GM12878 (cell line): ENCODE results near the gene SGPP2. TPM values are rescaled to one million over a fixed set of nuclear protein-coding genes. Genes with fewer than 3 reads are reported as not detected.

ENCODE experiments used
- ATAC-seq: fragments of 200-7000 bp; cut with Tn5 transposase; 3 replicates; pipeline ENCODE4 v1.9.1; 2020; ENCODE audit warnings: mild to moderate bottlenecking, moderate library complexity
- BruUV-seq: library from RNA; stranded (reverse); fragments of 400-500 nt; replicated peaks from 2 replicates; lab custom pipeline; 2021; lab: Mats Ljungman, UMichigan
- CTCF ChIA-PET: fragments of 300-600 bp; sonication (Branson Sonifier 250); formaldehyde crosslinking; extraction: SDS; loops from one replicate; lab custom pipeline; 2021; ENCODE audit warnings: inconsistent platforms; lab: Yijun Ruan, JAX
- POLR2A ChIA-PET: fragments of 350-600 bp; formaldehyde crosslinking; extraction: SDS; loops from one replicate; lab custom pipeline; 2021; ENCODE audit warnings: inconsistent platforms; lab: Charles Lee
- RAD21 ChIA-PET: fragments of 300-600 bp; sonication (Branson Sonifier 250); formaldehyde crosslinking; loops from one replicate; lab custom pipeline; 2023; ENCODE audit warnings: antibody characterized with exemption; ENCODE audit not compliant: unreplicated experiment; lab: Charles Lee
- SMC1A ChIA-PET: fragments of 300-600 bp; sonication (Branson Sonifier 250); formaldehyde crosslinking; loops from one replicate; lab custom pipeline; 2023; ENCODE audit not compliant: unreplicated experiment, uncharacterized antibody; lab: Charles Lee
- DNase-seq: peaks from one replicate; pipeline ENCODE4 v3.0.0-alpha.2; 2011; ENCODE audit warnings: low read depth, low spot score
- FAIRE-seq: peaks from 3 replicates; lab custom pipeline; 2011; peaks lifted over from hg19 to GRCh38; lab: Jason Lieb, UNC
- H2AFZ ChIP-seq: 2 replicates; pipeline ENCODE4 v1.6.0; 2011; ENCODE audit warnings: low read depth, low read length, control low read depth; ENCODE audit not compliant: control insufficient read depth
- H3K27ac ChIP-seq: 2 replicates; pipeline ENCODE4 v1.5.1; 2011; ENCODE audit warnings: control low read depth; ENCODE audit not compliant: control insufficient read depth, insufficient read depth
- H3K27me3 ChIP-seq, 2 experiments: replicated peaks in 1 of 2; 2 replicates each; pipeline versions ENCODE4 v1.6.0 to v1.6.1; 2011; ENCODE audit warnings: low read length in 1 of 2; ENCODE audit not compliant: control insufficient read depth in 2 of 2, insufficient read depth in 2 of 2
- H3K36me3 ChIP-seq, 2 experiments: 2 replicates each; pipeline ENCODE4 v1.5.1; 2011; ENCODE audit warnings: low read length in 1 of 2; ENCODE audit not compliant: control insufficient read depth in 2 of 2, insufficient read depth in 2 of 2
- H3K4me1 ChIP-seq: 2 replicates; pipeline ENCODE4 v1.6.1; 2011; ENCODE audit warnings: mild to moderate bottlenecking, low read length, moderate library complexity, mixed read lengths; ENCODE audit not compliant: control insufficient read depth, insufficient read depth
- H3K4me2 ChIP-seq: 2 replicates; pipeline ENCODE4 v1.6.0; 2011; ENCODE audit warnings: control low read depth; ENCODE audit not compliant: control insufficient read depth, insufficient read depth
- H3K4me3 ChIP-seq: fragments of 200-600 bp; sonication (generic); 2 replicates; pipeline ENCODE4 v1.5.1; 2016
- H3K79me2 ChIP-seq: 2 replicates; pipeline ENCODE4 v1.6.0; 2011; ENCODE audit warnings: low read length; ENCODE audit not compliant: control insufficient read depth, insufficient read depth
- H3K9ac ChIP-seq: 2 replicates; pipeline ENCODE4 v1.8.0; 2011; ENCODE audit warnings: low read length, control low read depth, mixed read lengths; ENCODE audit not compliant: control insufficient read depth, insufficient read depth
- H3K9me3 ChIP-seq: replicated peaks from 3 replicates; pipeline ENCODE4 v1.5.1; 2011; ENCODE audit warnings: mild to moderate bottlenecking, low read length; ENCODE audit not compliant: control insufficient read depth, insufficient read depth
- H4K20me1 ChIP-seq: 2 replicates; pipeline ENCODE4 v1.6.0; 2011; ENCODE audit not compliant: control insufficient read depth, insufficient read depth
- ATF3 ChIP-seq: IDR thresholded peaks from 2 replicates; pipeline ENCODE4 v1.6.1; 2011; ENCODE audit warnings: low read depth, mild to moderate bottlenecking, low read length, moderate library complexity, borderline replicate concordance; ENCODE audit errors: extremely low read depth
- BACH1 ChIP-seq: fragments of 450-650 bp; IDR thresholded peaks from 2 replicates; pipeline ENCODE4 v1.6.1; 2017; ENCODE audit warnings: mild to moderate bottlenecking, borderline replicate concordance
- CREM ChIP-seq: IDR thresholded peaks from 2 replicates; pipeline ENCODE4 v1.6.1; 2014; ENCODE audit warnings: antibody characterized with exemption, low read depth
- IKZF1 ChIP-seq: fragments of 450-650 bp; conservative IDR thresholded peaks from 2 replicates; pipeline ENCODE4 v1.6.1; 2017; ENCODE audit warnings: antibody characterized with exemption, mild to moderate bottlenecking
- PML ChIP-seq: IDR thresholded peaks from 2 replicates; pipeline ENCODE4 v1.6.1; 2012; ENCODE audit warnings: low read length, inconsistent platforms
- RAD51 ChIP-seq: fragments of 450-650 bp; IDR thresholded peaks from 2 replicates; pipeline ENCODE4 v1.6.1; 2016; ENCODE audit warnings: moderate library complexity, mild to moderate bottlenecking, inconsistent platforms
- REST ChIP-seq: IDR thresholded peaks from 2 replicates; pipeline ENCODE4 v1.6.1; 2012; ENCODE audit warnings: mild to moderate bottlenecking, low read depth, low read length
- SMAD5 ChIP-seq: IDR thresholded peaks from 2 replicates; pipeline ENCODE4 v1.6.1; 2016; ENCODE audit warnings: antibody characterized with exemption, low read depth
- SP1 ChIP-seq: IDR thresholded peaks from one replicate; pipeline ENCODE4 v1.6.1; 2011; ENCODE audit warnings: low read depth, low read length
- STAT1 ChIP-seq: fragments of 450-650 bp; conservative IDR thresholded peaks from 2 replicates; pipeline ENCODE4 v1.6.1; 2014; ENCODE audit warnings: antibody characterized with exemption, mild to moderate bottlenecking
- STAT3 ChIP-seq: IDR thresholded peaks from 2 replicates; pipeline ENCODE4 v1.6.1; 2011; ENCODE audit warnings: low read depth, low read length, improper control_type of control experiment
- ZBTB33 ChIP-seq: fragments of 450-650 bp; IDR thresholded peaks from 2 replicates; pipeline ENCODE4 v1.6.1; 2017; ENCODE audit warnings: mild to moderate bottlenecking
- WGBS: methylation state at CpG from one replicate; pipeline ENCODE4 v1.1.6; 2016; ENCODE audit warnings: low lambda C conversion rate; ENCODE audit not compliant: insufficient replicate concordance, insufficient coverage; ENCODE audit errors: missing lambda C conversion rate; 5-methylcytosine and 5-hydroxymethylcytosine counted together
- in situ Hi-C: fragments of 300-500 bp; cut with MboI; formaldehyde crosslinking; loops from 9 replicates; pipeline ENCODE4 v1.14.3; 2018; ENCODE audit warnings: mixed read lengths
- intact Hi-C: fragments of 100-400 bp; cut with micrococcal nuclease; formaldehyde crosslinking; loops from one replicate; pipeline ENCODE4 v1.14.2; 2022; ENCODE audit not compliant: unreplicated experiment
- polyA plus RNA-seq, 11 experiments: library from polyadenylated mRNA; depleted of rRNA in 4 of 11; unstranded in 6 of 11; stranded (reverse) in 5 of 11; fragments of >200 nt; fragmentation: Nextera tagmentation in 4 of 11; fragmentation: Illumina TruSeq in 1 of 11; extraction: Ambion mirVana in 4 of 11; extraction: Trizol in 1 of 11; gene quantifications; 1 replicate in 1 of 11; 2 replicates in 10 of 11; pipeline versions ENCODE4 v1.2.1 to v1.2.3, GENCODE V29; 2011 to 2016; ENCODE audit warnings: inconsistent platforms in 2 of 11, missing spikeins in 2 of 11, low read depth in 1 of 11
- total RNA-seq, 4 experiments: library from RNA; depleted of rRNA in 3 of 4; stranded (reverse); fragments of >200 nt in 3 of 4; fragmentation: Illumina TruSeq in 1 of 4; extraction: Trizol in 1 of 4; gene quantifications; 2 replicates each; pipeline versions ENCODE4 v1.2.1 to v1.2.3, GENCODE V29; 2013 to 2021

The SGPP2 gene
- total and polyA plus RNA-seq, 10 of the 15 experiments (the other 5 are each of a cell fraction or from before 2014, with no cell fraction given): 3.5 to 84.9 (median 13.1) TPM

GRCh38 chr2:222523783-222524544 is 99.6 kb downstream of the SGPP2 start:
- Histone ChIP-seq H3K4me3 (no peak overlapping the region), H3K27ac (no peak overlapping the region; the same call in 1 of the 2 replicates), H3K36me3 (peaks cover 6 to 26% of the 10 kb centered on the region in 2 experiments), H3K79me2 (no peaks in the 10 kb centered on the region), H3K4me2 (no peak overlapping the region), H3K4me1 (peaks cover 8% of the 10 kb centered on the region), H4K20me1 (no peaks in the 10 kb centered on the region), H2AFZ (no peak overlapping the region), H3K27me3 (no peaks in the 10 kb centered on the region), H3K9me3 (peaks cover 2% of the 10 kb centered on the region; the same call in 1 of the 3 replicates), H3K9ac (no peak overlapping the region)
- in situ Hi-C loops: no loop called here
- WGBS: 30% methylated on average over 4 of the region's 4 CpGs
- no peak for FAIRE-seq
- DNase-seq: no peak
- CTCF ChIA-PET: interaction anchor here (0.9 to 1.2 kb wide), 2 partner anchors 55 to 206 kb away, joined by 3 read pairs; no protein-coding TSS in a partner anchor
- no TSS peak for BruUV-seq
- SMC1A ChIA-PET: interaction anchor here (0.8 to 1.8 kb wide), 4 partner anchors 10 to 89 kb away, joined by 3 to 10 read pairs (median 6); no protein-coding TSS in a partner anchor
- TF ChIP-seq ZBTB33 (no peak), PML (no peak), CREM (no peak), BACH1 (no peak), STAT1 (no peak), STAT3 (no peak), SP1 (no peak), REST (no peak), ATF3 (no peak), RAD51 (no peak), SMAD5 (no peak), IKZF1 (no peak)
- POLR2A ChIA-PET: no interaction called here
- intact Hi-C loops: no loop called here
- RAD21 ChIA-PET: interaction anchor here (1.5 kb wide), 1 partner anchor 206 kb away, joined by 3 read pairs; no protein-coding TSS in a partner anchor
- peak; percentile 66 for ATAC-seq
